GM12891 (cell line): ENCODE measurements around the gene UBE2J2.

Source experiments
- POLR2A ChIP-seq: IDR thresholded peaks from 2 replicates; pipeline ENCODE4 v1.6.1; 2011; ENCODE audit warnings: low read depth, low read length, control low read depth
- TAF1 ChIP-seq: IDR thresholded peaks from 2 replicates; pipeline ENCODE4 v1.6.1; 2011; ENCODE audit warnings: low read depth, low read length, control low read depth

GRCh38 chr1:1306070-1306660, 32.5 kb upstream of the UBE2J2 start:
- TF ChIP-seq TAF1 (no peak), POLR2A (no peak)
